ENCODE results near the gene INTS14.

Gene INTS14

DNA sequence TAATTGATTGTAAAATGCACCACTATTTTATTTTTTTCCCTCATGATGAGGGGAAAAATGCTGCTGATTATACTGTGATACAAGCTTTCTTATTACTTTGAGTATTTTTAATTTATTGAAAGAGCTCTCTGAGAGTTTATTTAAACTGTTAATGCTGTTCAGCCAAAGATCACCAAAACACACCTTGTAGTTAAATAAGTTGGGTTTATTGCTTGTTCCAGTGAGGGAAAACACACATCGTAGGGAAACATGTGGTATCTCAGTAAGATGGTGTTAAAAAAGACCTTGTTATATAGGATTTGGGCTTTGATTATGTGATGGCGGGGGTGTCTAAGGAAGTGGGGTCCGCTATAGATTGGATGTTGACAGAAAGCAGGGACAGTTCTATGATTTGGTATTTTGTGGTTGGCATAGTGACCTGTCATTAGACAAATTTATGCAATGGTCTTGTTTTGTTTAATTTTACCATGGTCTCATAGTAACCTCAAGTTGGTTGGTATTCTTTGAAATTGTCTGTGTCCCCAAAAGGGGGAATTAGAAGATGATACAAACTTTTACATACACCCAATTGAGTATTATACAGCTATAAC lies 69.6 kb downstream of the INTS14 start:
- TF ChIP-seq, protein P1, sequence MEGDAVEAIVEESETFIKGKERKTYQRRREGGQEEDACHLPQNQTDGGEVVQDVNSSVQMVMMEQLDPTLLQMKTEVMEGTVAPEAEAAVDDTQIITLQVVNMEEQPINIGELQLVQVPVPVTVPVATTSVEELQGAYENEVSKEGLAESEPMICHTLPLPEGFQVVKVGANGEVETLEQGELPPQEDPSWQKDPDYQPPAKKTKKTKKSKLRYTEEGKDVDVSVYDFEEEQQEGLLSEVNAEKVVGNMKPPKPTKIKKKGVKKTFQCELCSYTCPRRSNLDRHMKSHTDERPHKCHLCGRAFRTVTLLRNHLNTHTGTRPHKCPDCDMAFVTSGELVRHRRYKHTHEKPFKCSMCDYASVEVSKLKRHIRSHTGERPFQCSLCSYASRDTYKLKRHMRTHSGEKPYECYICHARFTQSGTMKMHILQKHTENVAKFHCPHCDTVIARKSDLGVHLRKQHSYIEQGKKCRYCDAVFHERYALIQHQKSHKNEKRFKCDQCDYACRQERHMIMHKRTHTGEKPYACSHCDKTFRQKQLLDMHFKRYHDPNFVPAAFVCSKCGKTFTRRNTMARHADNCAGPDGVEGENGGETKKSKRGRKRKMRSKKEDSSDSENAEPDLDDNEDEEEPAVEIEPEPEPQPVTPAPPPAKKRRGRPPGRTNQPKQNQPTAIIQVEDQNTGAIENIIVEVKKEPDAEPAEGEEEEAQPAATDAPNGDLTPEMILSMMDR (IDR thresholded peaks at IDR 0.05; ENCODE audit: low read length) = no peak
- TF ChIP-seq EZH2 (optimal IDR thresholded peaks at IDR 0.05; ENCODE audit: low read depth, low read length) = no peak
- no peak for TF ChIP-seq EZH2phosphoT487 (IDR thresholded peaks at IDR 0.05; ENCODE audit: low read length)
- H3F3A ChIP-seq (ENCODE audit: insufficient read depth, low read length) = no peaks in the 10 kb centered on the region
- no peak overlapping the region for H3K4me3 ChIP-seq (ENCODE audit: low read length)
- H3K79me2 ChIP-seq (ENCODE audit: low read length) = peaks cover 91% of the 10 kb centered on the region
- H3K9me2 ChIP-seq (replicated peaks; ENCODE audit: insufficient read depth, low read length) = no peaks in the 10 kb centered on the region
- H4K20me1 ChIP-seq (ENCODE audit: insufficient read depth, low read length) = no peaks in the 10 kb centered on the region; the same call in 1 of the 2 replicates
- DNase-seq = no peak
- no peaks in the 10 kb centered on the region for H3K36me3 ChIP-seq (replicated peaks; ENCODE audit: insufficient read depth, low read length)
- H3K27ac ChIP-seq (ENCODE audit: low read length) = no peak overlapping the region
- H3K4me1 ChIP-seq (ENCODE audit: low read length) = no peaks in the 10 kb centered on the region
- H3K9me3 ChIP-seq (replicated peaks; ENCODE audit: insufficient read depth, low read length) = no peaks in the 10 kb centered on the region
- H3K27me3 ChIP-seq (replicated peaks; ENCODE audit: insufficient read depth, low read length) = no peaks in the 10 kb centered on the region
- H3K4me2 ChIP-seq (ENCODE audit: low read depth, low read length) = no peak overlapping the region
- H3K9ac ChIP-seq (ENCODE audit: low read length) = no peak overlapping the region
- H2AFZ ChIP-seq (ENCODE audit: low read length) = no peak overlapping the region

DNA sequence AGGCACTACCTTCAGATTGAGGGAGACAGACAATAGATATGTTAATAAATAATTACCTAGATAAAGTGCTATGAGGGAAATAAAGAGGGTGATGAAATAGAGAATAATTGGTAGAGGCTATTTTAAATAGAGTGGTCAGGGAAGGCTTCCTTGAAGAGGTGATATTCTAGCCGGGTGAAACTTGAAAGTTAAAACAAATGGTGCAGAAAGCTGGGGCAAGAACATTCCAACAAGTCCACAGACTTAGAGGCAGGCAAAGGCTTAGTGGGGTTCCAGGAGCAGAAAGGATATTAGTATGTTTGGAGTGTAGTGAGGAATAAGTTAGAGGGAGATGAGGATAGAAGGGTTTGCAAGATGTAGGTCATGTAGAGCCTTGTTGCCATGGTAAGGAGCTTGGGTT lies 70.6 kb downstream of the INTS14 start:
- no peak overlapping the region for H3K4me3 ChIP-seq (ENCODE audit: low read length)
- TF ChIP-seq EZH2phosphoT487 (IDR thresholded peaks at IDR 0.05; ENCODE audit: low read length) (no peak), EZH2 (optimal IDR thresholded peaks at IDR 0.05; ENCODE audit: low read depth, low read length) (no peak)
- TF ChIP-seq, protein P1 (IDR thresholded peaks at IDR 0.05; ENCODE audit: low read length) = no peak
- no peak for DNase-seq
- peaks cover 92% of the 10 kb centered on the region for H3K79me2 ChIP-seq (ENCODE audit: low read length)
- no peak overlapping the region for H2AFZ ChIP-seq (ENCODE audit: low read length)
- H3K27ac ChIP-seq (ENCODE audit: low read length) = no peak overlapping the region
- H3K4me1 ChIP-seq (ENCODE audit: low read length) = no peaks in the 10 kb centered on the region
- peaks cover under 1% of the 10 kb centered on the region; the same call in 1 of the 2 replicates for H4K20me1 ChIP-seq (ENCODE audit: insufficient read depth, low read length)
- no peak overlapping the region for H3K9ac ChIP-seq (ENCODE audit: low read length)
- H3K4me2 ChIP-seq (ENCODE audit: low read depth, low read length) = no peak overlapping the region
- no peaks in the 10 kb centered on the region for H3K27me3 ChIP-seq (replicated peaks; ENCODE audit: insufficient read depth, low read length)
- no peaks in the 10 kb centered on the region for H3K36me3 ChIP-seq (replicated peaks; ENCODE audit: insufficient read depth, low read length)
- H3F3A ChIP-seq (ENCODE audit: insufficient read depth, low read length) = no peaks in the 10 kb centered on the region
- no peaks in the 10 kb centered on the region for H3K9me3 ChIP-seq (replicated peaks; ENCODE audit: insufficient read depth, low read length)
- no peaks in the 10 kb centered on the region for H3K9me2 ChIP-seq (replicated peaks; ENCODE audit: insufficient read depth, low read length)

DNA sequence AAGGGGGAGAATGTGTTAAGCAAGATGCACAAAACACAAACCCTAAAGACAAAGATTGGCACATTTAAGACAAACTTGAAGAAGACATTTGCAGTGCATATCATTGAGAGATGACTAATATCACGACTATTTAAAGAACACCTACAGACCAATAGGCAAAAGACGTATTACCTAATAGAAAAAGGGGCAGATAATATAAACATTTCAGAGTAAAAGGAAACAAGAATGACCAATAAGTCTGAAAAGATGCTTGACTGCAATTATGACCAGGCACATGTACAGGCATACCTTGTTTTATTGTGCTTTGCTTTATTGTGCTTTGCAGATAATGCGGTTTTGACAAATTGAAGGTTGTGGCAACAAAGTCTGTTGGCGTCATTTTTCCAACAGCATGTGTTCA lies 75.7 kb downstream of the INTS14 start:
- H3K4me3 ChIP-seq (ENCODE audit: low read length) = no peak overlapping the region
- no peak overlapping the region for H2AFZ ChIP-seq (ENCODE audit: low read length)
- H3K4me2 ChIP-seq (ENCODE audit: low read depth, low read length) = no peak overlapping the region
- H3K36me3 ChIP-seq (replicated peaks; ENCODE audit: insufficient read depth, low read length) = no peaks in the 10 kb centered on the region
- 0 out of 2 replicates have a peak, but pooled peaks cover 6% of the 10 kb centered on the region for H3K4me1 ChIP-seq (ENCODE audit: low read length)
- no peak overlapping the region for H3K9ac ChIP-seq (ENCODE audit: low read length)
- H3K27me3 ChIP-seq (replicated peaks; ENCODE audit: insufficient read depth, low read length) = no peaks in the 10 kb centered on the region
- no peak for DNase-seq
- H4K20me1 ChIP-seq (ENCODE audit: insufficient read depth, low read length) = peaks cover 10% of the 10 kb centered on the region; the same call in 1 of the 2 replicates
- H3K27ac ChIP-seq (ENCODE audit: low read length) = no peak overlapping the region
- H3F3A ChIP-seq (ENCODE audit: insufficient read depth, low read length) = no peaks in the 10 kb centered on the region; the same call in 1 of the 2 replicates
- H3K9me3 ChIP-seq (replicated peaks; ENCODE audit: insufficient read depth, low read length) = no peaks in the 10 kb centered on the region
- no peak for TF ChIP-seq EZH2 (optimal IDR thresholded peaks at IDR 0.05; ENCODE audit: low read depth, low read length)
- no peak for TF ChIP-seq EZH2phosphoT487 (IDR thresholded peaks at IDR 0.05; ENCODE audit: low read length)
- TF ChIP-seq, protein P1 (IDR thresholded peaks at IDR 0.05; ENCODE audit: low read length) = no peak
- no peaks in the 10 kb centered on the region for H3K9me2 ChIP-seq (replicated peaks; ENCODE audit: insufficient read depth, low read length)
- H3K79me2 ChIP-seq (ENCODE audit: low read length) = peaks cover 94% of the 10 kb centered on the region
